GM12891 (cell line): ENCODE results near the gene CCDC71.

ENCODE experiments used
- DNase-seq: peaks from one replicate; pipeline ENCODE4 v3.0.0; 2011; ENCODE audit warnings: low spot score; ENCODE audit not compliant: insufficient read length
- FAIRE-seq: peaks from 2 replicates; lab custom pipeline; 2011; peaks lifted over from hg19 to GRCh38; lab: Jason Lieb, UNC
- PAX5 ChIP-seq: IDR thresholded peaks from 2 replicates; pipeline ENCODE4 v1.6.1; 2011; ENCODE audit warnings: low read length, moderate library complexity, mild to moderate bottlenecking; ENCODE audit not compliant: insufficient read depth, severe bottlenecking
- POLR2A ChIP-seq: IDR thresholded peaks from 2 replicates; pipeline ENCODE4 v1.6.1; 2011; ENCODE audit warnings: low read depth, low read length, control low read depth
- POLR2AphosphoS5 ChIP-seq: IDR thresholded peaks from 2 replicates; pipeline ENCODE4 v1.6.1; 2011; ENCODE audit warnings: low read depth, low read length, control low read depth
- POU2F2 ChIP-seq: IDR thresholded peaks from 2 replicates; pipeline ENCODE4 v1.6.1; 2011; ENCODE audit warnings: low read depth, mild to moderate bottlenecking, control low read depth, low read length, moderate library complexity
- SPI1 ChIP-seq: IDR thresholded peaks from 2 replicates; pipeline ENCODE4 v1.6.1; 2011; ENCODE audit warnings: low read depth, low read length, control low read depth
- TAF1 ChIP-seq: IDR thresholded peaks from 2 replicates; pipeline ENCODE4 v1.6.1; 2011; ENCODE audit warnings: low read depth, low read length, control low read depth

Gene CCDC71

DNA sequence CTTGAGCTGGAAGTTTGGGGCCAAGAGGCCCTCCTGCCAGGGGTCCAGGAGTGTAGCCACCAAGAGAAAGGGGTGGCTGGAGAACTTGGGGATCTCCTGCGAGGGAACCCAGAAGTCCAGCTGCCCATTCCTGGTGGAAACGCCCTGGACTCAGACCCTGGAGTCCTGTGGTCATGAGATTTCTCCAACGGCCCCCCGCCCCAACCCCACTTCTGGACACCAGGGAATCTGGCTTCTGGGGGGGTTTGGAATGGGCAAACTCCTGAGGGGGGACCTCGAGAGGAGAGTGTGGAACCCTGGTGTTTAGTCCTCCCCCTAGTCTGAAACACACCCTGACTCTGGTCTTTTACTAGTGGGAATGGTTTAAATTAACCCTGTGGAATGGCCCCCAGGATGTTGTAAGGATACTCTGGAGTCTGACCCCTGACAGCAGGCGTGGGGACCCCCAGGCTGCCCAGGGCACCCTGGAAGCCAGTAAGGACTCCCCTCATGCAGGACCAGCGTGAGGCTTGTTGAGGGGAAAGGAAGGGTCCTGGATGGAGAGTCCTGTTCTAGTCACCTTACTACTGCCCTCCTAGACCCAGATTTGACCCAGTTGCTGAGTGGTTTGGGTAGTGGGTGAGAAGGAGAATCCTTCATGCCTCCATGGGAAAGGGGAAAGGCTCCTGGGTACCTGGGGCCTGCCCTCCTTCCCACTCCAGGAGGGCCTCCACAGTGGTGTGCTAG lies 5.8 kb upstream of the CCDC71 start:
- TF ChIP-seq POU2F2, result no peak
- DNase-seq (no peak), FAIRE-seq (no peak)

DNA sequence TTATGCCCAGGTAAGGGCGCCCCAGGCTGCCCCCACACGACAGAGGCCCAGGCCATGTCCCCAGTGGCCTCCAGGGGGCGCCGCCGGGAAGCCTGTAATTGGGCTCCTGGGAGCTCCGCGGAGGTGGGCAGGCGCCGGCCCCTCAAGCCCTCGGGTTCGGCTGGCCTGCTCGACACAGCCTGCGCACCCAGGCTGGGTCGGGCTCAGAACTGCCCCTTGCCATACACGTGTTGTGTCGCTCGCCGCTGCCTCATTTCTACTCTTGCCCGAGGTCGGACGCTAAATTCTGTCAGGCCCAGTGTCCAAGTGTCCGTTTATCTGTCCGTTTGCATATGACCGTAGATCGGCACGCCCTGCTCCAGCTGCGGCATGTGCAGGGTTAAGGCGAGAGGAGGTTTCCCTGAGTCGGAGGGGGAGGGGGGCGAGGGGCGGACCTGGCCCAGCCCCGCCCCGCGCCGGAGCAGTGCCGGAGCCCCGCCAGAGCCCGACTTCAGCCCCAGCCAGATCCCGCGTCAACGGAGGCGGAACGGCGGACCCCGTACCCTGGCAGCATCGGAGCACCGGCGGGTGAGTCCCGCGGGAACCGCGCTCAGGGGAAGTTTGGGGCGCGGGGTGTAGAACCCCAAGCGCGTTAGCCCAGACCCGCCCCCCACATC lies 5.1 kb upstream of the CCDC71 start, which contains the start of gene KLHDC8B:
Gene KLHDC8B, plus strand, starts transcription at position 480 of the 656 bp plus-strand sequence. CDS start 1,172 bp downstream, outside the sequence.
- peak; percentile 89 for FAIRE-seq
- peak; percentile 94 for DNase-seq
- TF ChIP-seq TAF1 (no peak), POLR2AphosphoS5 (no peak), SPI1 (no peak), POU2F2 (no peak), PAX5 (no peak), POLR2A (no peak)

DNA sequence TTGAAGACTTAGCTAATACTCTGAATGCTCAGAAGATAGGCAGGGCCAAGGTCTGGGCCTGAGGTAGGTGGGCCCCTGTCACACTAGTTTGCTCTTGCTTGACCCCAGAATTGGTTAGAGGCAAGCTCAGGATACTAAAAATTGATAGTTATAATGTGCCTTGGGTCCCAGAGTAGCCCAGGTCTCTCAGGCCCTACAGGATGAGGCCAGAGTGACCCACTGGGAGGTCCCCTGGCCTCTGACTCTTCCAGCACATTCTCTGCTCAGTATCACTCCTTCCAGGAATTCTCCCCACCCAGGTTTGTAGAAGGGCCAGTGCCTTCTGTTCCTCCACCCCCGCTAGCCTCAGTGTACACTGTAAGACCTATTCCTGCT lies 4.6 kb upstream of the CCDC71 start:
- DNase-seq (no peak), FAIRE-seq (no peak)
- TF ChIP-seq POU2F2 (no peak), PAX5 (no peak), TAF1 (no peak), POLR2AphosphoS5 (no peak)

DNA sequence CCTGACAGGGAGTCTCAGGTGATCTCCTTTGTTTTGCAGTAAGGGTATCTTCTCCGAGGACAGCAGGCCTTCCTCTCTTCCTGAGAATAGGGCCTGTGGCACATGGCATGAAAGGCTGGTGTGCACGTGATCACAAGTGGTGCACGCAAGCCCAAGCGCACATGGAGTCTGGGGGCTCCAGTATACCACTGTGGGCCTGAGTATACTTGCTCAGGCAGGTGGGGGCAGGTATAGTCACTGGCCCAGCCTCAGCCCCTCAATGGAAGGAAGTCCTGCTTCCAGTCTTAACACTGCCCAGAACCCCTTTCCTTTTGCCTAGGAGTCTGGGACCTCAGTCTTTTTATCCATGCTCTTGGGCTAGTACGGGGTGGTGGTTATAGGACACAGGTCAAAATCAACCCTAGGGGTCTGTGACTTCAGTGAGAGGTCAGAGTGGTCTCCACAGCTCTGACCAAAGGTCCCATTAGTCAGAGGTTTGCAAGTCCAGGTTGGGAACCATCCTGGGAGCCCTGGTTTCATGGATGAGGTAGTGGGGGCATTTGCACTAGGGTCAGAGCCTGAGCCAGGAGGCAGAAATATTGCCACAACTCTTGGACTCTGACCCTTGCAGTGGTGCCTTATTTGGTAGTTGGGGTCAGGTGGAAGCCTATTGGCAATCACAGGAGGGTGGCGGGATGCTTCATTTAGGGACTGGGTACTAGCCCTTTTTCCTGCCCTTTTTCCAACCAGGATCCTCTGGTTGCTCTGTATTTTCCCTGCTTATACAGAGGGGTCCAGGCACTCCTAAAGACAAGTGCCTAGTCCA lies 823 bp upstream of the CCDC71 start:
- peak; percentile 9 for FAIRE-seq
- DNase-seq, result no peak
- no peak for TF ChIP-seq PAX5
- TF ChIP-seq POU2F2, result no peak
- no peak for TF ChIP-seq SPI1
- TF ChIP-seq TAF1, result no peak
- TF ChIP-seq POLR2AphosphoS5, result no peak
- no peak for TF ChIP-seq POLR2A

DNA sequence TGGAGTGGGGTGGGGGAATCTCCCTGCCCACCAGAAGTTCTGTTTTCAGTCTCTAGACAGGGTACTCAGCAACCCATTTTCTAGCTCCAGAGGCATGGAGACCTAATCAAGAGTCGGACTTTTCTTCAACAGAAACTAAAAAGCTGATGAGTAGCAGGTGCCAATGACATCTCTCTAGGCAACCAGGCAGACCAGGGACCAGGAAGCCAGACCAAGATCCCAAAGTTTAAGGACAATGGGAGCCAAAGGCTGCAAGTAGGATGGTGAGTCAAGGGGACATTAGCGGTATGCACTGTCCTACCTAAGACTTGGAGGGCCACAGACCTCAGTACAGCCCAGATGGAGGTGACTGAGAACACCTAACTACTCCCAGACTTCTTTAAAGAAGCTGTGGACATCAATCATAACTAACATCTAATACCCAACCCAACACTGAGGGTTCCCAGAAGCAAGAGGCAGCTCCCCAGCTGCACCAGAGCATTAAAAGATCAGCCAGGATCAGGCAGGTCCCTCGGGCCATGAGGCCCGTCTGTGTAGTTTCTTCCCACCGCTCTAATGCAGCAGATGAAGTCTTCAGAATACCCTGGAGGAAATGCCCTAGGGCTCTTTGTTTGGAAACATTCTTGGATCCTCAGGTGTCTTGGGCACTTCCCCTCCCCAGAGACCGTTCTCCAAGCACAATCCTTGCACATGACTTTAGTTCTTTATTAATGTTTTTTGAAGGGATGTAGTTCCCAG lies 979 bp downstream of the CCDC71 start:
- TF ChIP-seq POLR2AphosphoS5 (no peak; the same call in 1 of the 2 replicates), POLR2A (peak; percentile 41; the same call in 1 of the 2 replicates), TAF1 (no peak), POU2F2 (no peak)
- DNase-seq (no peak), FAIRE-seq (peak; percentile 78)

DNA sequence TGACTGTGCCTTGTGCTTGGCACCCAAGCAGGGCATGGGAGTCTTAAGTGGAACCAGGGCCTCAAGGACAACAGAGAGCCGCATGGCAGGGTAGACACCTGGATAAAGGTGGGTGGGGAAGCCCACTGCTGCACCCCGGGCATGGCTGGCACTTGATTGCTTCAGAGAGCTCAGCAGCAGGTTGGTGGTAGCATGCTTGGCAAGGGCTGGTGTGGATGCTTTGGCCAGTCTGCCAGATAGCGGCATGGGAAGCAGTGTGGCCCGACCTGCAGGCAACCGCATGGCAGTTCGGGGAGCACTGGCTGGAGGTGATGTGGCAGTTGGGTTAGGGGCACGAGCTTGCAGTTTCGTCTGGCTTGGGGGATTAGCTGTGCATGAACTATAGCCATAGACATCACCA lies 2.5 kb downstream of the CCDC71 start:
- FAIRE-seq (no peak), DNase-seq (no peak)
- TF ChIP-seq POLR2AphosphoS5 (no peak), POLR2A (no peak), TAF1 (no peak), SPI1 (no peak), PAX5 (no peak), POU2F2 (no peak)

DNA sequence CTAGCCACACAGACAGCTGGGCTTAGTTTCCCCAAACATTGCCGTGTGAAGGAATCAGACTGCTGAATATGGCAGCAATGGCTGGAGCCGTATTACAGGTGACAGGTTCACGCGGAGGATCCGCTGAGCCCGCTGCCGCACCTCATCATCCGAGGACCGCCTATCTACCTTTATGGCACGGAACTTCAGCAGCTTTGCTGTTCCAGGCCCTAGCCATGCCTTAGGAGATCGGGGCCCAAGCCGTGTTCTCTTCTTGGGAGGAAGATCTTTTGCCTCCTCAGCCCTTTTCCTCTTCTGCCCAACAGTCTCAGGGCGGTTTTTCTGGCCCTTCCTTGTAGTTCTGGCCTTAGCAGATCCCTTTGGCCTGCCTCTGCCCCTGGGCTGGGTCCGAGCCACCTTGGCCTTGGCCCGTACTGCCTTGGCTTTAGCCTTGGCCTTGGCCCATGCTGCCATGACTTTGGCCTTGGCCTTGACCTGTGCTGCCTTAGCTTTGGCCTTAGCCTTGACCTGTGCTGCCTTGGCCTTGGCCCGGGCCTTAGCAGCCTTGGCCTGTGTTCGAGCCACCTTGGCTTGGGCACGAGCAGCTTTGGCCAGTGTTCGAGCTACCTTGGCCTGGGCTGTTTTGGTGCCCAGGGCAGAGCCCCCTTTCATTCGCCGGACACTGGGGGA lies 3.2 kb downstream of the CCDC71 start:
- DNase-seq (no peak), FAIRE-seq (no peak)
- no peak for TF ChIP-seq PAX5
- peak; percentile 57; the same call in 1 of the 2 replicates for TF ChIP-seq POLR2AphosphoS5
- TF ChIP-seq TAF1, result no peak
- peak; percentile 52 for TF ChIP-seq POLR2A

DNA sequence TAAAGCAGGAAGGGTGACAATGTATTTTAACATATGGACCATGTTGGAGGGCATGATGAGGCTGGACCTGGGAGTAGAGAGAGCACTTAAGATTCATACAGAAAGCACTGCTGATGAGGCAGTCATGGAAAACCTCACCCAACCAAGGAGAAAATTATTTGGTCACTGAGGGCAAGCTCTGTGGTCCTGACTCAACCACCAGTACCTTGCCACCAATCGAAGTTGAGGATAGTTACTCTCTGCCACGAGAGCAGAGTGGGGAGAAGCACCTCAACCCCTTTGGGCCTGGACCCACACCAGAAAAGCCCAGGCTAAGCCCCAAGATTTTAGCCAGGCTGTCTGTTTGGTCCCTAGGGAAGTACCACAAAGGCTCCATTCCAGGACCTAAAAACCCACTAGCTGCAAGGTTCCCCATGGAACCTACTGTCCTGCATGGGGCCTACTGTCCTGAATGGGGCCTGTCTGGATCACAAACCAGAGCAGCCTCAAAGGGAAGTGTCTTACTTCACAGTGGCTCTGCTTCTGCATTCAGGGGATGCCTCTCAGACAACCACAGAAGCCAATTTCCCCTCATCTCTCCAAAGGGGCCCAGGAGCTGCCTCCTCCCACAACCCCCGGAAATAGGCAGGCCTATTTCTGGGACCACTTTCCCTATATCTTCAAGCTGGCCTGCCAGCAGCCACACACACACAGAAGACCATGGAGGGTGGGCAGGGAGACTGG lies 4.2 kb downstream of the CCDC71 start:
- FAIRE-seq (no peak), DNase-seq (no peak)
- TF ChIP-seq POU2F2, result peak; percentile 19; the same call in 1 of the 2 replicates
- no peak for TF ChIP-seq POLR2A

DNA sequence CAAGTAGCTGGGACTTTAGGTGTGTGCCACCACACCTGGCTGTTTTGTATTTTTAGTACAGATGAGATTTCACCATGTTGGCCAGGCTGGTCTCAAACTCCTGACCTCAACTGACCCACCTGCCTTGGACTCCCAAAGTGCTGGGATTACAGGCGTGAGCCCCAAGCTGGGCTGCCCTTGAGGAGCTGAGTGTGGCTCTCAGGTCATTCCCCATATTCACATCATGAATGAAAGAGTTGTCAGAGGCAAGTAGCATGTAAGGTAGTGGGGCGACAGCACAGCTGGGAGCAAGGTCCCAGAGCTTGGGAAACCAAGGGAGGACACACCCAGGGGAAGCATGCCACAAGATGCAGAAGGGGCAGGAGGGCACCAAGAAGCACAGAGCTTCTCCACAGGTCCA lies 4.9 kb downstream of the CCDC71 start:
- no peak for TF ChIP-seq TAF1
- no peak for TF ChIP-seq PAX5
- TF ChIP-seq POU2F2, result no peak
- no peak for TF ChIP-seq POLR2AphosphoS5
- no peak for TF ChIP-seq SPI1
- no peak for FAIRE-seq

More for the DNA sequence above, 4.9 kb downstream of the CCDC71 start:
- no peak for DNase-seq
